A549 (cell line): ENCODE measurements around the gene GYG2. TPM values are rescaled to one million over a fixed set of nuclear protein-coding genes. Genes with fewer than 3 reads are reported as not detected.

Source experiments
- ATAC-seq, 2 experiments: fragments of 200-7000 bp in 1 of 2; fragments of >200 bp in 1 of 2; cut with Nextera tagmentation in 1 of 2; cut with Tn5 transposase in 1 of 2; 3 replicates each; pipeline versions ENCODE4 v1.8.0 to v1.9.1; 2018 to 2020; ENCODE audit warnings: mild to moderate bottlenecking in 1 of 2, moderate library complexity in 1 of 2
- CTCF ChIA-PET: fragments of 300-600 bp; sonication (Branson Sonifier 250); formaldehyde crosslinking; extraction: SDS; loops from one replicate; lab custom pipeline; 2021; ENCODE audit warnings: antibody characterized with exemption, inconsistent platforms; lab: Yijun Ruan, JAX
- POLR2A ChIA-PET: fragments of 350-600 bp; formaldehyde crosslinking; extraction: SDS; loops from one replicate; lab custom pipeline; 2021; ENCODE audit warnings: antibody characterized with exemption, inconsistent platforms; lab: Yijun Ruan, JAX
- DNase-seq, 2 experiments: peaks; one replicate each; pipeline versions ENCODE4 v3.0.0 to v3.0.0-alpha.2; 2011 to 2016; ENCODE audit warnings: low read depth in 1 of 2, low spot score in 1 of 2
- FAIRE-seq: peaks from 2 replicates; lab custom pipeline; 2011; peaks lifted over from hg19 to GRCh38; lab: Jason Lieb, UNC
- H3K27ac ChIP-seq, 2 experiments: fragments of >200 bp; sonication (Bioruptor Twin); formaldehyde crosslinking; 3 replicates each; pipeline ENCODE4 v1.5.1; 2016 to 2017
- H3K4me1 ChIP-seq: fragments of >200 bp; sonication (Bioruptor Twin); formaldehyde crosslinking; 3 replicates; pipeline ENCODE4 v1.6.1; 2016
- H3K4me2 ChIP-seq: fragments of >200 bp; sonication (Bioruptor Twin); formaldehyde crosslinking; 3 replicates; pipeline ENCODE4 v1.6.1; 2016
- H3K4me3 ChIP-seq: fragments of >200 bp; sonication (Bioruptor Twin); formaldehyde crosslinking; 3 replicates; pipeline ENCODE4 v1.5.1; 2016
- H3K9me3 ChIP-seq: fragments of >200 bp; sonication (Bioruptor Twin); formaldehyde crosslinking; 3 replicates; pipeline ENCODE4 v1.6.1; 2016
- BHLHE40 ChIP-seq: IDR thresholded peaks from 2 replicates; pipeline ENCODE4 v1.6.1; 2012; ENCODE audit warnings: low read depth, low read length, inconsistent platforms
- CBX2 ChIP-seq: fragments of 200-600 bp; sonication (generic); IDR thresholded peaks from 2 replicates; pipeline ENCODE4 v1.6.1; 2016; ENCODE audit warnings: low read depth, mild to moderate bottlenecking, borderline replicate concordance
- CEBPB ChIP-seq, 2 experiments: fragments of >200 bp in 1 of 2; sonication (Bioruptor Twin) in 1 of 2; formaldehyde crosslinking in 1 of 2; IDR thresholded peaks; 2 replicates each; pipeline ENCODE4 v1.6.1; 2012 to 2016
- HDAC2 ChIP-seq: fragments of 200-600 bp; sonication (generic); IDR thresholded peaks from 2 replicates; pipeline ENCODE4 v1.6.1; 2016
- HOXA7 ChIP-seq: fragments of 250-450 bp; sonication (Bioruptor Pico); IDR thresholded peaks from 2 replicates; pipeline ENCODE4 v1.5.0; 2020; ENCODE audit warnings: mild to moderate bottlenecking, moderate library complexity
- HOXB13 ChIP-seq: fragments of 250-450 bp; sonication (Bioruptor Pico); IDR thresholded peaks from 2 replicates; pipeline ENCODE4 v1.5.0; 2020; ENCODE audit warnings: low read depth, mild to moderate bottlenecking, moderate library complexity
- JUNB ChIP-seq: fragments of >200 bp; sonication (Bioruptor Twin); formaldehyde crosslinking; IDR thresholded peaks from 2 replicates; pipeline ENCODE4 v1.6.1; 2016
- KDM1A ChIP-seq: fragments of 200-600 bp; sonication (generic); IDR thresholded peaks from 2 replicates; pipeline ENCODE4 v1.6.1; 2016; ENCODE audit warnings: low read depth, mild to moderate bottlenecking
- KDM5A ChIP-seq: fragments of 200-600 bp; sonication (generic); IDR thresholded peaks from 2 replicates; pipeline ENCODE4 v1.6.1; 2016; ENCODE audit warnings: antibody characterized with exemption, mild to moderate bottlenecking
- MAZ ChIP-seq: fragments of 150-350 bp; IDR thresholded peaks from 2 replicates; pipeline ENCODE4 v1.6.1; 2014; ENCODE audit warnings: antibody characterized with exemption, low read depth, low read length, borderline replicate concordance
- NFE2L2 ChIP-seq: fragments of 150-350 bp; conservative IDR thresholded peaks from 2 replicates; pipeline ENCODE4 v1.6.1; 2014; ENCODE audit warnings: low read length
- POLR2A ChIP-seq: IDR thresholded peaks from 2 replicates; pipeline ENCODE4 v1.6.1; 2012; ENCODE audit warnings: mild to moderate bottlenecking, low read length
- POLR2AphosphoS2 ChIP-seq: conservative IDR thresholded peaks from 2 replicates; pipeline ENCODE4 v1.6.1; 2012; ENCODE audit warnings: low read length, improper control_type of control experiment, inconsistent platforms
- TFCP2L1 ChIP-seq: fragments of 250-450 bp; sonication (Bioruptor Pico); IDR thresholded peaks from 2 replicates; pipeline ENCODE4 v1.5.0; 2021; ENCODE audit warnings: mild to moderate bottlenecking
- TP53 ChIP-seq: fragments of 250-450 bp; sonication (Bioruptor Pico); IDR thresholded peaks from 2 replicates; pipeline ENCODE4 v1.5.0; 2021; ENCODE audit warnings: mild to moderate bottlenecking, moderate library complexity
- ZC3H11A ChIP-seq: fragments of 450-650 bp; IDR thresholded peaks from 2 replicates; pipeline ENCODE4 v1.6.1; 2014; ENCODE audit warnings: antibody characterized with exemption, mild to moderate bottlenecking
- ZFP36 ChIP-seq: fragments of 450-650 bp; IDR thresholded peaks from 2 replicates; pipeline ENCODE4 v1.6.1; 2014; ENCODE audit warnings: borderline replicate concordance; ENCODE audit not compliant: partially characterized antibody
- ZNF302 ChIP-seq: fragments of 250-450 bp; sonication (Bioruptor Pico); IDR thresholded peaks from 2 replicates; pipeline ENCODE4 v1.9.0; 2021; ENCODE audit warnings: inconsistent platforms, mild to moderate bottlenecking, moderate library complexity
- ZSCAN20 ChIP-seq: fragments of 250-450 bp; sonication (Bioruptor Pico); IDR thresholded peaks from 2 replicates; pipeline ENCODE4 v1.8.0; 2022; ENCODE audit warnings: mild to moderate bottlenecking, moderate library complexity
- WGBS: methylation state at CpG from one replicate; pipeline ENCODE4 v1.1.6; 2017; ENCODE audit errors: missing lambda C conversion rate; 5-methylcytosine and 5-hydroxymethylcytosine counted together
- polyA plus RNA-seq, 4 experiments: library from polyadenylated mRNA; depleted of rRNA in 3 of 4; stranded (reverse); fragments of >200 nt; fragmentation: RNase III in 1 of 4; extraction: RNeasy Plus Mini Kit Qiagen cat#74134 plus additional on column Dnase treatment in 1 of 4; gene quantifications; 2 replicates in 3 of 4; 3 replicates in 1 of 4; pipeline ENCODE4 v1.2.3, GENCODE V29; 2011 to 2017
- TF ChIP-seq, protein P1 (sequence below): IDR thresholded peaks from 2 replicates; pipeline ENCODE4 v1.6.1; 2012; ENCODE audit warnings: low read depth, borderline replicate concordance
- TF ChIP-seq, protein P2 (sequence below): fragments of >200 bp; sonication (Bioruptor Twin); formaldehyde crosslinking; IDR thresholded peaks from 3 replicates; pipeline ENCODE4 v1.5.1; 2016
- TF ChIP-seq, protein P3 (sequence below): fragments of 200-600 bp; sonication (generic); IDR thresholded peaks from 2 replicates; pipeline ENCODE4 v1.6.1; 2016; ENCODE audit warnings: antibody characterized with exemption, mild to moderate bottlenecking, moderate library complexity
- TF ChIP-seq, protein P4 (sequence below): fragments of 450-650 bp; IDR thresholded peaks from 2 replicates; pipeline ENCODE4 v1.6.1; 2014; ENCODE audit warnings: antibody characterized with exemption
- TF ChIP-seq, protein P5 (sequence below): IDR thresholded peaks from 2 replicates; pipeline ENCODE4 v1.6.1; 2012

Gene GYG2
- polyA plus RNA-seq, 2 of the 4 experiments (the other 2 are of a cell fraction), result 12.7 to 14.3 TPM

DNA sequence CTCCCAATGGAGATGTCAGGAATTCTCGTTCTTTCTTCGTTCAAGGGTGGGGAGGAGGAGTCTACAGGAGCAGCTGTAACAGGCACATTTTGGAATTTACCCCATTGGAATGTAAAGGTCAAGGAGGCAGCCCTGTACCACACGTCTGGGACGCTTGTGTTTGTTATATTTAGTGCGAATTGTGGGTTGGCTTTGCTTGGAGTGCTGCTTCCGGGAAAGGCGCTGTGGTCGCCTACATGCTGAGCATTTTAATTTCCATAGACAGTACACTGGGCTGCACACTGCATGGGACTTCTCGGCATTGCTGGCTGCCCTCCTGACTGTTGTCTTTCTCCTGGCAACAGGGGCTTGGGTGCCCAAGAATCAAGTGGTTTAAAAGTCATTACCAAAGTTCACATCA is 12.8 kb downstream of the GYG2 start:
- DNase-seq (no peak), FAIRE-seq (no peak), ATAC-seq (no peak)
- H3K4me3 ChIP-seq, result no peak overlapping the region
- CTCF ChIA-PET, result no interaction called here
- 77% methylated on average over 9 of the region's 9 CpGs for WGBS
- no peaks in the 10 kb centered on the region for H3K4me1 ChIP-seq
- H3K9me3 ChIP-seq, result peaks cover 11% of the 10 kb centered on the region; the same call in 2 of the 3 replicates
- TF ChIP-seq, protein P1, sequence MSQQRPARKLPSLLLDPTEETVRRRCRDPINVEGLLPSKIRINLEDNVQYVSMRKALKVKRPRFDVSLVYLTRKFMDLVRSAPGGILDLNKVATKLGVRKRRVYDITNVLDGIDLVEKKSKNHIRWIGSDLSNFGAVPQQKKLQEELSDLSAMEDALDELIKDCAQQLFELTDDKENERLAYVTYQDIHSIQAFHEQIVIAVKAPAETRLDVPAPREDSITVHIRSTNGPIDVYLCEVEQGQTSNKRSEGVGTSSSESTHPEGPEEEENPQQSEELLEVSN, result no peak
- TF ChIP-seq HOXA7 (no peak), ZC3H11A (no peak), JUNB (no peak), MAZ (no peak), ZFP36 (no peak), TFCP2L1 (CRISPR knock-in tag) (no peak)
- TF ChIP-seq, protein P2, sequence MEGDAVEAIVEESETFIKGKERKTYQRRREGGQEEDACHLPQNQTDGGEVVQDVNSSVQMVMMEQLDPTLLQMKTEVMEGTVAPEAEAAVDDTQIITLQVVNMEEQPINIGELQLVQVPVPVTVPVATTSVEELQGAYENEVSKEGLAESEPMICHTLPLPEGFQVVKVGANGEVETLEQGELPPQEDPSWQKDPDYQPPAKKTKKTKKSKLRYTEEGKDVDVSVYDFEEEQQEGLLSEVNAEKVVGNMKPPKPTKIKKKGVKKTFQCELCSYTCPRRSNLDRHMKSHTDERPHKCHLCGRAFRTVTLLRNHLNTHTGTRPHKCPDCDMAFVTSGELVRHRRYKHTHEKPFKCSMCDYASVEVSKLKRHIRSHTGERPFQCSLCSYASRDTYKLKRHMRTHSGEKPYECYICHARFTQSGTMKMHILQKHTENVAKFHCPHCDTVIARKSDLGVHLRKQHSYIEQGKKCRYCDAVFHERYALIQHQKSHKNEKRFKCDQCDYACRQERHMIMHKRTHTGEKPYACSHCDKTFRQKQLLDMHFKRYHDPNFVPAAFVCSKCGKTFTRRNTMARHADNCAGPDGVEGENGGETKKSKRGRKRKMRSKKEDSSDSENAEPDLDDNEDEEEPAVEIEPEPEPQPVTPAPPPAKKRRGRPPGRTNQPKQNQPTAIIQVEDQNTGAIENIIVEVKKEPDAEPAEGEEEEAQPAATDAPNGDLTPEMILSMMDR, result no peak
- POLR2A ChIA-PET, result no interaction called here
- no peak overlapping the region for H3K27ac ChIP-seq
- no peak overlapping the region for H3K4me2 ChIP-seq

DNA sequence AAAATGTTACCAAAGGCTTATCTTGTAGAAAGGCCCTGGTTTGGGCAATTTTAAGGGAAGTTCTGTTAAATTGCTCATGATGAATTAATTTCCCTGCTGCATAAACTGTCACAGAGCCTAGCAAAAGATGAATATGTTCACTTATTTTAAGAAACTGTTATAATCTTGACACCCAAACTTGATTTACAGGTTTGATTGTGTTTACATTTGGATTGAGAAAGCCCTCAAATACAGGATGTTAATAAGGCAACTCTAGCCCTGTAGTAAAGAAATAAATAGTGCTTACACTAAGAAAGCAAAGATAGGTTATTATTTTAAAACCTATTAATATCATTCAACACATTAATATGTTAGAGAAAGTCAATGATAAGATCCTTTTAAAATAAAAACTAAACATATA is 18.3 kb downstream of the GYG2 start:
- no peak overlapping the region for H3K27ac ChIP-seq
- FAIRE-seq, result peak; percentile 7
- ATAC-seq, result no peak
- no peak for TF ChIP-seq TFCP2L1 (CRISPR knock-in tag)
- TF ChIP-seq, all 56 proteins: peak for 0
- POLR2A ChIA-PET, result no interaction called here
- Histone ChIP-seq H3K4me1 (peaks cover 15% of the 10 kb centered on the region), H3K4me2 (no peak overlapping the region), H3K9me3 (no peaks in the 10 kb centered on the region), H3K4me3 (no peak overlapping the region)
- CTCF ChIA-PET, result no interaction called here
- no peak for DNase-seq

DNA sequence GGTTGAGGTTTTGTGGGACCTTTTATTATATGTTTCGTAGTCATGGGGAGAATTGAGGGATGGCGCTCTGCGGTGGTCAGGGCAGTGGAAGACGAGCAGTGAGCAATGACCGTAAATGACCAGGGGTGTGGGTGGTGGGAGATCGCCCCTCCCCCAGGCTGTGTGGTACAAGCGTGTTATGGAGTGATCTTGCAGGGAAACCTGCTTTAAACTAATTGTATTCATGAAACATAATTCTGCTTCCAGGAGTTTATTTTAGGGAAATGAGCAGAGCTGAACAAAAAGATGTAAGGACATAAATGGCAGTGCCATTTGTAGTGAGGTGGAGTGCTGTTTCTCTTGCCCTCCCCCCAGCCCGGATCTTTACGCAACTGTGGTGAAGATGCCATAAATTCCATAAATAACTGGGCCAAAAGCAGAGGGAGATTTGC is 20.2 kb downstream of the GYG2 start:
- FAIRE-seq, result no peak
- ATAC-seq, result peak in 1 of 2 experiments; percentile 60; a peak in 3 of 6 replicates
- Histone ChIP-seq H3K4me2 (peak overlapping the region; percentile 70), H3K27ac (peak overlapping the region; percentile 63 to 86), H3K4me1 (peaks cover 15% of the 10 kb centered on the region)
- DNase-seq, result peak in 1 of 2 experiments; percentile 23
- TF ChIP-seq CEBPB (IDR thresholded peaks at IDR 0.05) (peak; percentile 50 to 85; a peak in 3 of 4 replicates), TP53 (CRISPR knock-in tag) (no peak), ZSCAN20 (CRISPR knock-in tag) (no peak), ZNF302 (CRISPR knock-in tag) (no peak), KDM1A (no peak), CBX2 (no peak), NFE2L2 (no peak)
- TF ChIP-seq, all 56 proteins: peak for 1
- WGBS, result 65% methylated on average over 9 of the region's 9 CpGs
- CTCF ChIA-PET, result no interaction called here
- Histone ChIP-seq H3K9me3 (no peaks in the 10 kb centered on the region), H3K4me3 (no peak overlapping the region)
- POLR2A ChIA-PET, result interaction anchor here (1.5 kb wide), 1 partner anchor 80 kb away, joined by 6 read pairs; the partner anchor contains the start of gene ARSD

DNA sequence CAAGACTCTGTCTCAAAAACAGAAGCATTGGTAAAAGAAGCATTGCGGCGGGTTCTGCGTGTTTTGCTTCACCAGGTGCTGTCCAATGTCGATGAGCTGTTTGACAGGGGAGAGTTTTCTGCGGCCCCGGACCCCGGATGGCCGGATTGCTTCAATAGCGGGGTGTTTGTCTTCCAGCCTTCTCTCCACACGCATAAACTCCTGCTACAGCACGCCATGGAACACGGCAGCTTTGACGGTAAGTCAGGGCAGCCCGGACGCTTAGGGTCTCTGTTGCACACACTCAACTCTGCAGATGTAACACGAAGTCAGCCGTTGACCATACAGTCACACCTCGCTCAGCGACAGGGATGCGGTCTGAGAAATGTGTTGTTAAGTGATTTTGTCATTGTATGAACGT is 26.2 kb downstream of the GYG2 start:
- Histone ChIP-seq H3K4me1 (no peaks in the 10 kb centered on the region; the same call in 2 of the 3 replicates), H3K9me3 (no peaks in the 10 kb centered on the region), H3K4me3 (no peak overlapping the region), H3K4me2 (no peak overlapping the region), H3K27ac (no peak overlapping the region)
- FAIRE-seq, result no peak
- no peak for DNase-seq
- ChIA-PET POLR2A (no interaction called here), CTCF (no interaction called here)
- 92% methylated on average over 21 of the region's 21 CpGs for WGBS
- no peak for ATAC-seq
- TF ChIP-seq, protein P3, sequence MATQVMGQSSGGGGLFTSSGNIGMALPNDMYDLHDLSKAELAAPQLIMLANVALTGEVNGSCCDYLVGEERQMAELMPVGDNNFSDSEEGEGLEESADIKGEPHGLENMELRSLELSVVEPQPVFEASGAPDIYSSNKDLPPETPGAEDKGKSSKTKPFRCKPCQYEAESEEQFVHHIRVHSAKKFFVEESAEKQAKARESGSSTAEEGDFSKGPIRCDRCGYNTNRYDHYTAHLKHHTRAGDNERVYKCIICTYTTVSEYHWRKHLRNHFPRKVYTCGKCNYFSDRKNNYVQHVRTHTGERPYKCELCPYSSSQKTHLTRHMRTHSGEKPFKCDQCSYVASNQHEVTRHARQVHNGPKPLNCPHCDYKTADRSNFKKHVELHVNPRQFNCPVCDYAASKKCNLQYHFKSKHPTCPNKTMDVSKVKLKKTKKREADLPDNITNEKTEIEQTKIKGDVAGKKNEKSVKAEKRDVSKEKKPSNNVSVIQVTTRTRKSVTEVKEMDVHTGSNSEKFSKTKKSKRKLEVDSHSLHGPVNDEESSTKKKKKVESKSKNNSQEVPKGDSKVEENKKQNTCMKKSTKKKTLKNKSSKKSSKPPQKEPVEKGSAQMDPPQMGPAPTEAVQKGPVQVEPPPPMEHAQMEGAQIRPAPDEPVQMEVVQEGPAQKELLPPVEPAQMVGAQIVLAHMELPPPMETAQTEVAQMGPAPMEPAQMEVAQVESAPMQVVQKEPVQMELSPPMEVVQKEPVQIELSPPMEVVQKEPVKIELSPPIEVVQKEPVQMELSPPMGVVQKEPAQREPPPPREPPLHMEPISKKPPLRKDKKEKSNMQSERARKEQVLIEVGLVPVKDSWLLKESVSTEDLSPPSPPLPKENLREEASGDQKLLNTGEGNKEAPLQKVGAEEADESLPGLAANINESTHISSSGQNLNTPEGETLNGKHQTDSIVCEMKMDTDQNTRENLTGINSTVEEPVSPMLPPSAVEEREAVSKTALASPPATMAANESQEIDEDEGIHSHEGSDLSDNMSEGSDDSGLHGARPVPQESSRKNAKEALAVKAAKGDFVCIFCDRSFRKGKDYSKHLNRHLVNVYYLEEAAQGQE, result no peak
- TF ChIP-seq, protein P4, sequence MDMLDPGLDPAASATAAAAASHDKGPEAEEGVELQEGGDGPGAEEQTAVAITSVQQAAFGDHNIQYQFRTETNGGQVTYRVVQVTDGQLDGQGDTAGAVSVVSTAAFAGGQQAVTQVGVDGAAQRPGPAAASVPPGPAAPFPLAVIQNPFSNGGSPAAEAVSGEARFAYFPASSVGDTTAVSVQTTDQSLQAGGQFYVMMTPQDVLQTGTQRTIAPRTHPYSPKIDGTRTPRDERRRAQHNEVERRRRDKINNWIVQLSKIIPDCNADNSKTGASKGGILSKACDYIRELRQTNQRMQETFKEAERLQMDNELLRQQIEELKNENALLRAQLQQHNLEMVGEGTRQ, result no peak
- TF ChIP-seq JUNB (no peak), POLR2A (no peak), CBX2 (no peak), BHLHE40 (no peak), HOXB13 (CRISPR knock-in tag) (no peak), POLR2AphosphoS2 (no peak), ZFP36 (no peak), KDM5A (no peak), HDAC2 (no peak)
- TF ChIP-seq, protein P5, sequence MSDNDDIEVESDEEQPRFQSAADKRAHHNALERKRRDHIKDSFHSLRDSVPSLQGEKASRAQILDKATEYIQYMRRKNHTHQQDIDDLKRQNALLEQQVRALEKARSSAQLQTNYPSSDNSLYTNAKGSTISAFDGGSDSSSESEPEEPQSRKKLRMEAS, result no peak
